ENCODE measurements around the gene CLTA. TPM values are rescaled to one million over a fixed set of nuclear protein-coding genes. Genes with fewer than 3 reads are reported as not detected.

The CLTA gene
- total RNA-seq, 1 experiment from 2014 or later = 760 TPM

DNA sequence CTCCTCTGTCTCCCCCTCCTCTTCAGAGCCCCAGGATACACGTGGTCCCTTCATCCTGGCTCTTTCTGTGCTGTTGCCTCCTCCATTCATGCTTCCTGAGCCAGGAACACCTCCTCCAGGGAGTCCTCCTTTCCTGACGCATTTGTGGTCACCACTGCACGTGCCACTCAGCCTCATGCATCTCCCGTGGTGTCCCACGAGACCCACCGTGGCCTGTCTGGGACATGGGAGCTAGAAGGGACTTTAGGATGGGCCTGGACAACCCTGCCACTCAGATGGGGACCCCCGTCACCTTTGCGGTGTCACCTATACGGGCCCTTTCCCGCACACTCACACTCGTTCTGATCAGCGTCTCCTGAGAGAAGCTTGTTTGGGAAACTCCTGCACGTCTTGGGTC lies 47.5 kb upstream of the CLTA start:
- Histone ChIP-seq H3K27me3 (ENCODE audit: control insufficient read depth, insufficient read depth, low read length) (no peaks in the 10 kb centered on the region), H3K4me1 (ENCODE audit: control insufficient read depth, insufficient read depth, low read length) (no peaks in the 10 kb centered on the region), H3K9me3 (ENCODE audit: control insufficient read depth, insufficient read depth, low read depth, low read length) (no peaks in the 10 kb centered on the region), H3K36me3 (ENCODE audit: control insufficient read depth, insufficient read depth, low read length) (no peaks in the 10 kb centered on the region), H3K4me3 (ENCODE audit: low read depth in 2 of 2, low read length in 2 of 2) (no peak overlapping the region), H3K27ac (ENCODE audit: low read length) (no peak overlapping the region)
- intact Hi-C loops (cut with micrococcal nuclease; ENCODE audit: unreplicated experiment) = no loop called here
- in situ Hi-C loops (cut with HindIII; ENCODE audit: low pct_unique_long_range_greater_than_20kb, low sequenced_read_pairs) = no loop called here
- ATAC-seq (no peak), DNase-seq (ENCODE audit: low read depth, low spot score) (no peak)
- POLR2A ChIA-PET = no interaction called here
- CTCF ChIA-PET = interaction anchor here (1.8 kb wide), 1 partner anchor 23 kb away, joined by 5 read pairs; no protein-coding TSS in a partner anchor
- no TSS peak for BruUV-seq (replicated peaks)
- no peak for TF ChIP-seq SIN3A (IDR thresholded peaks at IDR 0.05; ENCODE audit: borderline replicate concordance, insufficient read depth, low read depth, low read length)
- no peak for TF ChIP-seq TCF7L2 (IDR thresholded peaks at IDR 0.05; ENCODE audit: low read depth, low read length)
- no peak for TF ChIP-seq POLR2AphosphoS5 (IDR thresholded peaks at IDR 0.05; ENCODE audit: low read depth, low read length)
- TF ChIP-seq, protein P1, sequence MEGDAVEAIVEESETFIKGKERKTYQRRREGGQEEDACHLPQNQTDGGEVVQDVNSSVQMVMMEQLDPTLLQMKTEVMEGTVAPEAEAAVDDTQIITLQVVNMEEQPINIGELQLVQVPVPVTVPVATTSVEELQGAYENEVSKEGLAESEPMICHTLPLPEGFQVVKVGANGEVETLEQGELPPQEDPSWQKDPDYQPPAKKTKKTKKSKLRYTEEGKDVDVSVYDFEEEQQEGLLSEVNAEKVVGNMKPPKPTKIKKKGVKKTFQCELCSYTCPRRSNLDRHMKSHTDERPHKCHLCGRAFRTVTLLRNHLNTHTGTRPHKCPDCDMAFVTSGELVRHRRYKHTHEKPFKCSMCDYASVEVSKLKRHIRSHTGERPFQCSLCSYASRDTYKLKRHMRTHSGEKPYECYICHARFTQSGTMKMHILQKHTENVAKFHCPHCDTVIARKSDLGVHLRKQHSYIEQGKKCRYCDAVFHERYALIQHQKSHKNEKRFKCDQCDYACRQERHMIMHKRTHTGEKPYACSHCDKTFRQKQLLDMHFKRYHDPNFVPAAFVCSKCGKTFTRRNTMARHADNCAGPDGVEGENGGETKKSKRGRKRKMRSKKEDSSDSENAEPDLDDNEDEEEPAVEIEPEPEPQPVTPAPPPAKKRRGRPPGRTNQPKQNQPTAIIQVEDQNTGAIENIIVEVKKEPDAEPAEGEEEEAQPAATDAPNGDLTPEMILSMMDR (IDR thresholded peaks at IDR 0.05) = no peak
- TF ChIP-seq, protein P2, sequence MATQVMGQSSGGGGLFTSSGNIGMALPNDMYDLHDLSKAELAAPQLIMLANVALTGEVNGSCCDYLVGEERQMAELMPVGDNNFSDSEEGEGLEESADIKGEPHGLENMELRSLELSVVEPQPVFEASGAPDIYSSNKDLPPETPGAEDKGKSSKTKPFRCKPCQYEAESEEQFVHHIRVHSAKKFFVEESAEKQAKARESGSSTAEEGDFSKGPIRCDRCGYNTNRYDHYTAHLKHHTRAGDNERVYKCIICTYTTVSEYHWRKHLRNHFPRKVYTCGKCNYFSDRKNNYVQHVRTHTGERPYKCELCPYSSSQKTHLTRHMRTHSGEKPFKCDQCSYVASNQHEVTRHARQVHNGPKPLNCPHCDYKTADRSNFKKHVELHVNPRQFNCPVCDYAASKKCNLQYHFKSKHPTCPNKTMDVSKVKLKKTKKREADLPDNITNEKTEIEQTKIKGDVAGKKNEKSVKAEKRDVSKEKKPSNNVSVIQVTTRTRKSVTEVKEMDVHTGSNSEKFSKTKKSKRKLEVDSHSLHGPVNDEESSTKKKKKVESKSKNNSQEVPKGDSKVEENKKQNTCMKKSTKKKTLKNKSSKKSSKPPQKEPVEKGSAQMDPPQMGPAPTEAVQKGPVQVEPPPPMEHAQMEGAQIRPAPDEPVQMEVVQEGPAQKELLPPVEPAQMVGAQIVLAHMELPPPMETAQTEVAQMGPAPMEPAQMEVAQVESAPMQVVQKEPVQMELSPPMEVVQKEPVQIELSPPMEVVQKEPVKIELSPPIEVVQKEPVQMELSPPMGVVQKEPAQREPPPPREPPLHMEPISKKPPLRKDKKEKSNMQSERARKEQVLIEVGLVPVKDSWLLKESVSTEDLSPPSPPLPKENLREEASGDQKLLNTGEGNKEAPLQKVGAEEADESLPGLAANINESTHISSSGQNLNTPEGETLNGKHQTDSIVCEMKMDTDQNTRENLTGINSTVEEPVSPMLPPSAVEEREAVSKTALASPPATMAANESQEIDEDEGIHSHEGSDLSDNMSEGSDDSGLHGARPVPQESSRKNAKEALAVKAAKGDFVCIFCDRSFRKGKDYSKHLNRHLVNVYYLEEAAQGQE (IDR thresholded peaks at IDR 0.05; ENCODE audit: insufficient read depth in 1 of 2, low read depth in 2 of 2, low read length in 1 of 2) = no peak

DNA sequence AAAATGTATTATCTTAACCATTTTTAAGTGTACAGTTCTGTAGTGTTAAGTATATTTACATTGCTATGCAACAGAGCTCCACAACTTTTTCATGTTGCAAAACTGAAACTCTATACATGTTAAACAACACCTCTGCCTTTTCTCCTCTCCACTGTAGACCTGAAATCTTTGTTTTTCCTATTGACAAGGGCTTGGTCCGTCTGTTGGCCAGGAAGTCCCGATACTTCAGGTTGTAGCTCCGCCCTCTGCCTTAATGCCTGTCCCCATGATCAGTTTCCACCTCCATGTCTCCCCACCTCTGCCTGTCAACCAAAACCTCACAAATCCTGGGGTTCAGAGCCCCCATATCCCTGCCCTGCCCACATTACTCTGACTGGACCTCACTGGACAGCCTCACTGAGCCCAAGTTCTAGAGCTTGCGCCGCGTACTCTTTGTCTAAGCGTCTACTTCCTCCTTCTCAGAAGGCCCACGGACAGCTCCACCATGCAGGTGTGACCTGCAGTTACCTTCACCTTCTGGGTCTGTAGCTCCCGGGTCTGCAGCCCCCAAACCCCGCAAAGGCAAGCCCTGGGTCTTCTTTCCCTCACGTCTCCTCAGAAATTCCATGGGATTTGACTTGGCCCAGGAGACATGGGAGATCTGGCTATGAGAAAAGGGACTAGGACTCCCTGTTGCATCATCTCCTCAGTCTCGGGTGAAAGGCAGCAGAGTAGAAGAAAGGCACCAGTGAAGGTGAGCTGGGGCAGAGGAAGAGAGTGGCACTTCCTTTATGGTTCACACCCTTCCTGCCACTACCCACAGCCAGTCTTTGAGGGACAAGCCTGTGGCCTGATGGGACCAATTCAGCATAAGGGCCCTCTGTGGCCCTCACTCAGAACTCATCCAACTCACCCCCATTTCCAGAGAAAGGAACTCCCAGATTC lies 46.1 kb upstream of the CLTA start:
- no peak for ATAC-seq
- TF ChIP-seq POLR2AphosphoS5 (IDR thresholded peaks at IDR 0.05; ENCODE audit: low read depth, low read length) = no peak
- H3K4me3 ChIP-seq (ENCODE audit: low read depth in 2 of 2, low read length in 2 of 2) = no peak overlapping the region
- no peaks in the 10 kb centered on the region for H3K36me3 ChIP-seq (ENCODE audit: control insufficient read depth, insufficient read depth, low read length)
- peaks cover 6% of the 10 kb centered on the region for H3K4me1 ChIP-seq (ENCODE audit: control insufficient read depth, insufficient read depth, low read length)
- intact Hi-C loops (cut with micrococcal nuclease; ENCODE audit: unreplicated experiment) (no loop called here), in situ Hi-C loops (cut with HindIII; ENCODE audit: low pct_unique_long_range_greater_than_20kb, low sequenced_read_pairs) (no loop called here)
- no TSS peak for BruUV-seq (replicated peaks)
- no peaks in the 10 kb centered on the region for H3K9me3 ChIP-seq (ENCODE audit: control insufficient read depth, insufficient read depth, low read depth, low read length)
- no peaks in the 10 kb centered on the region for H3K27me3 ChIP-seq (ENCODE audit: control insufficient read depth, insufficient read depth, low read length)
- ChIA-PET CTCF (interaction anchor here (1.8 kb wide), 1 partner anchor 22 kb away, joined by 5 read pairs; no protein-coding TSS in a partner anchor), POLR2A (no interaction called here)
- no peak for DNase-seq (ENCODE audit: low read depth, low spot score)
- no peak overlapping the region for H3K27ac ChIP-seq (ENCODE audit: low read length)

DNA sequence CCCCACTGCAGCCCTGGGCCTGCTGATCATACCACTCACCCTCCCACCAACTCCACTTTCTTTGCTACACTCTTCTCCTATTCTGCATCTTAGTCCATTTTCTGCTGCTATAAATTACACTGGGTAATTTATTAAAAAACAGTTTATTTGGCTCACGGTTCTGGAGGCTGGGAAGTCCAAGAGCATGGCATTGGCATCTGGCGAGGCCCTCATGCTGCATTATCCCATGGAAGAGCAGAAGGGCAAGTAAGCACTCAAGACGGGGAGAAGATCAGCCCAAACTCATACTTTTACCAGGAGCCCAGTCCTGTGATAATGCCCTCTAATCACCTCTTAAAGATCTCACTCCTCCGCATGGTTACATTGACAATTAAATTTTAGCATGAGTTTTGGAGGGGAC lies 44.8 kb upstream of the CLTA start:
- no peak for ATAC-seq
- Histone ChIP-seq H3K9me3 (ENCODE audit: control insufficient read depth, insufficient read depth, low read depth, low read length) (no peaks in the 10 kb centered on the region), H3K4me1 (ENCODE audit: control insufficient read depth, insufficient read depth, low read length) (peaks cover 6% of the 10 kb centered on the region), H3K27ac (ENCODE audit: low read length) (no peak overlapping the region), H3K36me3 (ENCODE audit: control insufficient read depth, insufficient read depth, low read length) (no peaks in the 10 kb centered on the region), H3K4me3 (ENCODE audit: low read depth in 2 of 2, low read length in 2 of 2) (no peak overlapping the region), H3K27me3 (ENCODE audit: control insufficient read depth, insufficient read depth, low read length) (no peaks in the 10 kb centered on the region)
- in situ Hi-C loops (cut with HindIII; ENCODE audit: low pct_unique_long_range_greater_than_20kb, low sequenced_read_pairs) = no loop called here
- intact Hi-C loops (cut with micrococcal nuclease; ENCODE audit: unreplicated experiment) = no loop called here
- no TSS peak for BruUV-seq (replicated peaks)
- TF ChIP-seq, protein P1 (IDR thresholded peaks at IDR 0.05) = no peak
- TF ChIP-seq, protein P2 (IDR thresholded peaks at IDR 0.05; ENCODE audit: insufficient read depth in 1 of 2, low read depth in 2 of 2, low read length in 1 of 2) = no peak
- TF ChIP-seq POLR2AphosphoS5 (IDR thresholded peaks at IDR 0.05; ENCODE audit: low read depth, low read length) = no peak
- ChIA-PET POLR2A (no interaction called here), CTCF (no interaction called here)
- no peak for DNase-seq (ENCODE audit: low read depth, low spot score)
